ENCODE results near the gene LCN15. TPM values are rescaled to one million over a fixed set of nuclear protein-coding genes. Genes with fewer than 3 reads are reported as not detected.
"Not testable (repeated sequence)": the region's sequence is repeated elsewhere in the genome, so short reads cannot be mapped to it uniquely, and the experiment has no call there.

Gene LCN15
- total and polyA plus RNA-seq, 7 donors = 0.70 to 9.0 (median 6.6) TPM; not detected in 4

GRCh38 chr9:136786451-136786850 is 22.1 kb upstream of the LCN15 start:
- Histone ChIP-seq H3K27ac (no peak overlapping the region), H3K9me3 (no peaks in the 10 kb centered on the region), H3K36me3 (no peaks in the 10 kb centered on the region), H3K4me3 (no peak overlapping the region), H3K27me3 (no peaks in the 10 kb centered on the region), H3K4me1 (peaks cover 1 to 10% (median 8%) of the 10 kb centered on the region in 4 donors)
- TF ChIP-seq CTCF (IDR thresholded peaks at IDR 0.05) (no peak), POLR2A (IDR thresholded peaks at IDR 0.05) (no peak), EP300 (IDR thresholded peaks at IDR 0.05) (no peak), POLR2AphosphoS5 (IDR thresholded peaks at IDR 0.05) (no peak)
- intact Hi-C loops (cut with DNase I) = no loop called here
- no peak for DNase-seq
- WGBS, 2 donors = 41 to 73% methylated on average over 10 of the region's 10 CpGs

GRCh38 chr9:136785565-136786355 is 21.4 kb upstream of the LCN15 start:
- WGBS, 2 donors = 55 to 82% methylated on average over 23 of the region's 23 CpGs
- H3K9me3 ChIP-seq; H3K27ac ChIP-seq; intact Hi-C loops (cut with DNase I); H3K36me3 ChIP-seq; H3K4me1 ChIP-seq; H3K27me3 ChIP-seq; DNase-seq; H3K4me3 ChIP-seq: not testable (repeated sequence)

GRCh38 chr9:136784997-136785361 is 20.7 kb upstream of the LCN15 start:
- no peak for DNase-seq
- H3K27ac ChIP-seq = no peak overlapping the region
- intact Hi-C loops (cut with DNase I) = no loop called here
- no peak for TF ChIP-seq POLR2AphosphoS5 (IDR thresholded peaks at IDR 0.05)
- TF ChIP-seq EP300 (IDR thresholded peaks at IDR 0.05) = no peak
- no peak for TF ChIP-seq POLR2A (IDR thresholded peaks at IDR 0.05)
- TF ChIP-seq CTCF (IDR thresholded peaks at IDR 0.05) = no peak
- no peaks in the 10 kb centered on the region for H3K36me3 ChIP-seq
- H3K27me3 ChIP-seq = no peaks in the 10 kb centered on the region
- no peak overlapping the region for H3K4me3 ChIP-seq
- no peaks in the 10 kb centered on the region for H3K9me3 ChIP-seq
- peaks cover 0 to 2% (median 1%) of the 10 kb centered on the region in 4 donors for H3K4me1 ChIP-seq
- WGBS, 2 donors = 49 to 84% methylated on average over 6 of the region's 6 CpGs

- Histone ChIP-seq H3K27me3 (no peaks in the 10 kb centered on the region), H3K4me1 (peaks cover 0 to 1% (median 0%) of the 10 kb centered on the region in 4 donors), H3K9me3 (no peaks in the 10 kb centered on the region), H3K4me3 (no peak overlapping the region), H3K36me3 (no peaks in the 10 kb centered on the region), H3K27ac (no peak overlapping the region)
- intact Hi-C loops (cut with DNase I) = no loop called here
- TF ChIP-seq CTCF (IDR thresholded peaks at IDR 0.05) = peak; percentile 3 to 49 (median 32)
- TF ChIP-seq POLR2A (IDR thresholded peaks at IDR 0.05) = no peak
- DNase-seq = no peak
- 22 to 42% methylated on average over 9 of the region's 9 CpGs for WGBS, 2 donors
Measured at GRCh38 chr9:136784249-136784996, 20.1 kb upstream of the LCN15 start.

- intact Hi-C loops (cut with DNase I) = no loop called here
- WGBS, 2 donors = 91 to 95% methylated on average over 3 of the region's 3 CpGs
- TF ChIP-seq POLR2AphosphoS5 (IDR thresholded peaks at IDR 0.05) = no peak
- TF ChIP-seq EP300 (IDR thresholded peaks at IDR 0.05) = no peak
- no peak for TF ChIP-seq CTCF (IDR thresholded peaks at IDR 0.05)
- TF ChIP-seq POLR2A (IDR thresholded peaks at IDR 0.05) = no peak
Measured at GRCh38 chr9:136782452-136782851, 18.1 kb upstream of the LCN15 start.

More at GRCh38 chr9:136782452-136782851, 18.1 kb upstream of the LCN15 start:
- Histone ChIP-seq H3K4me1 (peaks cover 0 to 1% (median 0%) of the 10 kb centered on the region in 4 donors), H3K36me3 (no peaks in the 10 kb centered on the region), H3K9me3 (no peaks in the 10 kb centered on the region), H3K4me3 (no peak overlapping the region), H3K27ac (no peak overlapping the region), H3K27me3 (no peaks in the 10 kb centered on the region)
- DNase-seq = no peak

Data from sigmoid colon (tissue), 7 donors.